GM18873 (cell line): ENCODE data around the gene SH3BP4.
"Not testable (repeated sequence)": the region's sequence is repeated elsewhere in the genome, so short reads cannot be mapped to it uniquely, and the experiment has no call there.

Experiments
- ATAC-seq: cut with Tn5 transposase; IDR thresholded peaks from one replicate; pipeline ENCODE4 v1.9.1; 2021; ENCODE audit warnings: mild to moderate bottlenecking, moderate library complexity, moderate number of reproducible peaks; ENCODE audit not compliant: unreplicated experiment, low FRiP score

SH3BP4 gene

GRCh38 chr2:235006986-235007385, 55.2 kb downstream of the SH3BP4 start:
- no peak for ATAC-seq

GRCh38 chr2:235007664-235008457, 56.0 kb downstream of the SH3BP4 start:
- ATAC-seq, result no peak

DNA sequence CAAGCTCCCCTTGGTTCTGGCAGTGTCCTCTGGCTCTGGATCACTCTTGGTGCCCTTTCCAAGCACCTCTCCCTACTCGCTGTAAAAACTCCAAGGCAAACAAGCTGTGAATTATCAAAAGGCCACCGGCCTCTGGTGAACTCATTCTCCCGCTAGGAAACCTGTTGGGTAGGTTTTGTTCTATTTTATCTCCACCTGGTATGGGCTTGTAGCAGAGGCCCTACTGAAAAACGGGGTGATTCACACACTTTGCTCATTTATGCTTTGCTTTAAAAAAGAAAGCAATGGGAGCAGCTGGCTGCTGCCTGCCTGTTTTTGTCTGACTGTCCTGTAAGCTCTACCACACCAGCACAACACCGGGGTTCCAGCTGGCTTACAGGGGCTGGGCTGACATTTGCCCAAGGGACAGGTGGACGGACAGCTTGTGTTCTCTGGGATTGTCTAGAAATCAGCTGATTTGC, 56.8 kb downstream of the SH3BP4 start:
- ATAC-seq, result no peak

DNA sequence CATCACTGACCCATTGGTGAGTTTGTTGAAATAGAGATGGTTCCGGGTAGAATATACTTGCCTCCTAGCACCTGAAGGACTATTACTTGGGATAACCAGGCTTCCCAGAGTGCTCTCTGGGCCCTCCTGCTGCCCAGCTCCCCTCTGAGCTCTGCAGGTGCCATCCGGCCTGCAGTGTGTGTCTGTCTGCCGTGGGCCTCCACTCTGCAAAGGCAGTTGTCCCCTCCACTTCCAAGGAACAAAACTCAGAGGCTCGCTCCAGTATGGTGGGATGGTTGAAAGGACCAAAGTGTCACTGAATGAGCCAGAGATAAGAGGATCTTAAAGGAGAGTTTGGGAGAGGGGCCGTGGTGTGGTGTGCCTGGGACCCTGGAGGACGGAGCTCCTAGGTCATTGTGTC, 57.3 kb downstream of the SH3BP4 start:
- no peak for ATAC-seq

DNA sequence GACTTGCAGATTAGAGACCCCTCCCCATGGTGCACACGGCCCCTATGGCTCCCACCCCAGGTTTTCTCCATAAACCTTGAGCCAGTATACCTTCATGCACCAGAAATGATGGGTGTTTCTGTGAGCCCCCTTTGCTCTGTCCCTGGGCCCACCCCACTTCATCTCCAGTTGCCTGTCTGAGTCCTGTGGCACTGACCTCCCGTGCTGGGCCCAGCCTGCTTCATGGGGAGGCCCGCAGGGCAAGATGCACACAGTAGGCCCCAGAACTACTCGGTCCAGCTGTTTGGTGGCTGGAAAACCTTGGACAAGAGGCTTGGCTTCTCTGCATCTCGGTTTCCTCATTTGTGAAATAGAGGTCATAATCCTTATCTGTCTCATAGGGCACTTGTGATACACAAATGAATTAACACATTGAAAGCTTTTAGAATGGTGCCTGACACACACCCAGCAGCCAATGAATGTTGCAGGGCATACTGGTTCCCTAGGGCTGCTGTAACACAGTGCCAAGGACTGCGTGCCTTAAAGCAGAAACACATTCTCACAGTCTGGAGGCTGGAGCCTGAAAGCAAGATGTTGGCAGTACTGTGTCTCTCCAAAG, 58.4 kb downstream of the SH3BP4 start:
- no peak for ATAC-seq

- ATAC-seq, result no peak
Observed at GRCh38 chr2:235011607-235011928, 59.8 kb downstream of the SH3BP4 start.

DNA sequence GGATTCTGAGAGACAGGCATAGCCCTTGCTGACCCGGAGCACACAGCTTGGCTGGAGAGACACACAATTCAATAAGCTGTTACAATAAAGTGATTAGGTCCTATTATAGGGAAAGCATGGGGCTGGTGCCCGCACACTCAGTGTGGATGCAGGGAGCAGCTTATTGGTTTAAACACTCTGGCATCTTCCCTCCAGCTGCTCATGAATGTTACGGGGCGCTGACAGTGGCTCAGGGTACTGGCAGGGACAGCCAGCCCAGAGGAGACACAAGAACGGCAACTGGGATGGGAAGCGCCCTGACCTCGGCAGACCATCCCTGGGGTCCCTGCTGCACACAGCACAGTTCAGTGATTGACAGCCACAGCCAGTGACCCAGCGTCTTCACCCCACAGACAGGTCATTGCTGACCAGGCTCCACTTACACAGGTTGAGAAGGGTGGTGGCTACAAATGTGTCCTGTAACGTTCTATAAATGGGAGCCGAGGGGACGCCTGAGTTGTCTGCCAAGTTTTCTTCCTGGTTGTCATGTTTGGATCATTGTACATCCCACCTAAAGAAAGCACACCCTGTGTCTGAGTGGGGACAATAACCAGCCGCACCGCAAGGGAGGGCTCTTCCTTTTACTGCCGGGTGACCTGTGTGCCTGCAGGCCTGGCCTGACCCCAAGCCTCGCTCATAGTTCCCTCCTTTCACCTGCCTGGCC, 60.3 kb downstream of the SH3BP4 start:
- no peak for ATAC-seq

GRCh38 chr2:235017441-235017840, 65.6 kb downstream of the SH3BP4 start:
- ATAC-seq, result no peak

- ATAC-seq, result no peak
Observed at GRCh38 chr2:235018838-235019237, 67.0 kb downstream of the SH3BP4 start.

DNA sequence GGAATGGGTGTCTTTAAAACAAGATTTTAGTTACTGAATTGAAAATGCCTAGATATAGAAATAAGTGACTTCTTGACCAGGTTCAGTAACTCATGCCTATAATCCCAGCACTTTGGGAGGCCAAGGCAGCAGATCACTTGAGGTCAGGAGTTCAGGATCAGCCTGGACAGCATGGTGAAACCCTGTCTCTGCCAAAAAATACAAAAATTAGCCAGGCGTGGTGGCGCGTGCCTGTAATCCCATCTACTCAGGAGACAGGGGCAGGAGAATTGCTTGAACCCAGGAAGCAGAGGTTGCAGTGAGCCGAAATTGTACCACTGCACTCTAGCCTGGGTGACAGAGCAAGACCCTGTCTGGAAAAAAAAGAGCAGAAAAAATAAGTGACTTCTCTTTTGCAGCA, 68.3 kb downstream of the SH3BP4 start:
- ATAC-seq, result not testable (repeated sequence)

DNA sequence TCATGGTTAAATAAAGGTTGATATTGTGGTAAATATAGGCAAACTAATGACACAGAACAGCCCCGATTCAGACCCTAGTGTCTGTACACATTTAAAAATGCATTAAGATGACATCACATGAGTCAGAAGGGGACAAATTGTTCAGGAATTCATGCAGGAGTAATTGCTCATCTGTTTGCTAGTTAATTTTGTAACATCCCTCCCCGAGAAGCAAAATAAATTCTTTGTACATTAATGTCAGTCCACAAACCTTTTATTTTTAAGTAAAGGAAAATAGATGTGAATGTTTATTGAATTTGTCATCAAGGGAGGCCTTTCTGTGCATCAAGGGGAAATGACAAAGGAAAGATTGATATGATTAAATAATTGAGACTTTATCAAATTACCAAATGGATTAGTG, 69.9 kb downstream of the SH3BP4 start:
- ATAC-seq, result no peak

- no peak for ATAC-seq
Observed at GRCh38 chr2:235024191-235024860, 72.5 kb downstream of the SH3BP4 start.

GRCh38 chr2:235024931-235025773, 73.3 kb downstream of the SH3BP4 start:
- ATAC-seq, result no peak

DNA sequence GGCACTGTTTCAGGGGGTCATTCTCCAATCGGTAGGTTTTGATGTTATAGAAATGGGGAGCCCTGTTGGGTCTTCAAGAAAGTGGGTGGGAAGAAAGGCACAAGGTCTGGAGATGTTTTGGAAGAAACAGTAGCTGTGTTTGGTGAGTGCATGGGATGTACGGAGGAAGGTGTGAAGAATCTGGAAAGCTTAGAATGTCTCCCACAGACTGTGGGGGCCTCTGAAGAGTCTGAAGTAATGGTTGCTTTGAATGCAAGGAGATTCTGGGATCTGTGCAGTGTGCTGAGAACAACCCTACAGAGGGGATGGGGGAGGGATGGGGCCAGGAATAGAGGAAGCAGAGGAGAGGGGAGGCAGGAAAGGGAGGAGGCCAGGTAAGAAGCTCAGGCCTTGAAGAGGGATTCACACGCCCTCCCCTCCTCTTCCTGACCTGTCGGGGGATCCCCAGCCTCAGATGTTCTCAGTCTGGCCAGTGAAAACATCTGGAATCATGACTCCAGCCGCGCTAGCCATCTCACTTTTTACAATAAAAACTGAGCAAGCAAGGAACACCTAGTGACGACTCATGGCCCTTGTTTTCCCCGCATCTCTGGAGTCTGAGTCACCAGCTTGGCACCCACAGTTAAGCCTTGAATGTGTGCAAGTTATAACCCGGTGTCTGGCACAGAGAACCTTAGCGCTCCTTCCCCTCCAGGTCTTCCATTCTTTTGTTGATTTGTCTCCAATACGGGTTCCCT, 74.2 kb downstream of the SH3BP4 start:
- no peak for ATAC-seq

DNA sequence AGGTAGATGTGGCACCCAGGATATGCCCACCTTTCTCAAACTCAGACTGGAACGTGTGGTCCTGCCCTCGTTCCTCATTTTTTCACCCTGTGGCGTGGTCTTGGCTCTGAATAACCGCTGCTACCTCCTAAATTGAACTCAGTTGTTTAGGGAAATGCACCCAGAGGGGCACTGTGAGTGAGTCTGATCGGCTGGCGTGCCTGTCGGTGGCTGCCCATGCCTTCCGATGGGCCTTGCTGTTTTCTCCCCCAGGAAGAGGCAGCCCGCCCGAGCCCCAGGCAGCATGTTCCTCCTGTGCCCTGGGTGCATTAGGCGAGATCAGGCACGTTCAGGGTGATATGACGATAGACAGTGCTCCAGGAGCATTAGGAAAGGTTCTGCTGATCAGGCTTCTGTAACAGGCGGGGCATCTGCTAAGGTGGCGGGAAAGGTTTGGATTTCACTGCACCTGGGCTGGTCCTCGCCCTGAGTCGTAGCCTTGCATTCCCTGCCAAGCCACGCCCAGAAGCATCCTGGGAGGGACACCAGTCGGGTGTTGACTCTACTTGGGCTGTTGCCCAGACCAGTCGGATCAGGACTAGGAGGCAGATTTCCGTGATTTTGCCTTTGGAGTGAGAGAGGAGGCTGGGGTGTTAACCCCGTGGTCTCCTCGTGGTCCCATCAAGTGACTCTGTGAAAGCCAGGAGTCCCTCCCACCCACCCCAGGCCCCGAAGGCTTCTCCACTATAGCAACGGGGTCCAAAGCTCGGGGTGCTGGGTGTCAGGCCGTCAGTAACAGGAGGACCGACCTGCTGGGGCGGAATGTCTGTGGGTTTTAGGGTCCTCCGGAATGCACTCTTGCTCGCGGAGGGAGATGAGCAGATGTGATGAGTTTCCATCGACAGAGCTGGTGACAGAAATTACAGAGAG, 75.1 kb downstream of the SH3BP4 start:
- no peak for ATAC-seq

DNA sequence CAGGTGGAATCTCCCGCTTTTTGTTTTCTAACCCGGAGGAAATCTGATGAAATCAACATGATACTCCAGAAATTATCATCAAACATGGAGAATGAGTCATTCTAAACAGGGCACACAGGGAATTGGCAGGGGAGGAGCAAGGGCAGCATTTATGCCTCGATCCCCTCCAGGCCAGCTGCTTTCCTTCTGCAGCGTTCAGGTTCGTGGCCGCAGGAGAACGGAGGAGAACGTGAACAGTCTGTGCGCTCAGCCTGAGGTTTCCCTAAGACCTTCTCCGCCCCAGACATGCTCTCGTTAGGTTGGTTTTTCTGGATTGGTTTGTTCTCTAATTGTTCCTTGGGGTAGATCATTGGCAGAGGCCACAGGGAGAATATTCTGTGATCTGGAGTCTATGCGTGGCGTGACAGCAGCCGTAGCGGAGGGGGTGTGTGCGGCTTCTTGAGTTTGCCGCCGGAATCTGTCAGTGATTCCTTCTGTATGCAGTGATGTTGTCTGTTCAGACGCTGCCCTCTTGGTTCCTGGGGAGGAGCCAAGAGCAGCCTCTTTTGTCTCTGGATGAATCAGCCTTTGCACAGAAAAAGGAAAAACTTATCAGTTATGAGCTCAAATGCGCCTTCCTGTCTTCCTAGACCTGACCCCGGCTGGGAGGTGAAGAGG, 75.9 kb downstream of the SH3BP4 start:
- ATAC-seq, result no peak

- ATAC-seq, result no peak
Observed at GRCh38 chr2:235028646-235029045, 76.8 kb downstream of the SH3BP4 start.

- ATAC-seq, result no peak
Observed at GRCh38 chr2:235029054-235029453, 77.2 kb downstream of the SH3BP4 start.
